Lung (tissue), 12 donors: ENCODE data around the gene SND1. TPM values are rescaled to one million over a fixed set of nuclear protein-coding genes. Genes with fewer than 3 reads are reported as not detected.
"Not testable (repeated sequence)": the region's sequence is repeated elsewhere in the genome, so short reads cannot be mapped to it uniquely, and the experiment has no call there.

Source experiments
- ATAC-seq: fragments of 200-7000 bp; cut with Tn5 transposase; one replicate; pipeline ENCODE4 v1.9.1; 2020; ENCODE audit warnings: moderate number of reproducible peaks; ENCODE audit not compliant: insufficient read depth, low FRiP score
- DNase-seq, 3 donors: peaks; one replicate each; pipeline ENCODE4 v3.0.0-alpha.2; 2013 to 2017
- H3K27ac ChIP-seq, 2 donors: one replicate each; pipeline ENCODE4 v1.5.1; 2013; ENCODE audit warnings: mild to moderate bottlenecking in 2 of 2, moderate library complexity in 2 of 2, control low read depth in 1 of 2, inconsistent platforms in 1 of 2, low read depth in 1 of 2, low read length in 1 of 2
- H3K27me3 ChIP-seq, 3 donors: one replicate each; pipeline ENCODE4 v1.5.1; 2013; ENCODE audit warnings: low read length in 2 of 3; ENCODE audit not compliant: control insufficient read depth in 3 of 3, insufficient read depth in 3 of 3
- H3K36me3 ChIP-seq, 4 donors: one replicate each; pipeline ENCODE4 v1.5.1; 2013; ENCODE audit warnings: low read length in 4 of 4, mild to moderate bottlenecking in 1 of 4, moderate library complexity in 1 of 4; ENCODE audit not compliant: control insufficient read depth in 4 of 4, insufficient read depth in 4 of 4
- H3K4me1 ChIP-seq, 5 donors: one replicate each; pipeline ENCODE4 v1.5.1; 2013; ENCODE audit warnings: low read length in 5 of 5, mild to moderate bottlenecking in 2 of 5, moderate library complexity in 1 of 5; ENCODE audit not compliant: control insufficient read depth in 5 of 5, insufficient read depth in 5 of 5
- H3K4me3 ChIP-seq: one replicate; pipeline ENCODE4 v1.5.1; 2013; ENCODE audit warnings: mild to moderate bottlenecking, control low read depth, moderate library complexity
- H3K9ac ChIP-seq, 2 donors: one replicate each; pipeline ENCODE4 v1.5.1; 2013; ENCODE audit warnings: low read length in 2 of 2, control low read depth in 1 of 2; ENCODE audit not compliant: insufficient read depth in 1 of 2
- H3K9me3 ChIP-seq, 4 donors: one replicate each; pipeline ENCODE4 v1.5.1; 2013; ENCODE audit warnings: low read length in 3 of 4, mild to moderate bottlenecking in 1 of 4, moderate library complexity in 1 of 4; ENCODE audit not compliant: control insufficient read depth in 4 of 4, insufficient read depth in 3 of 4
- CTCF ChIP-seq: IDR thresholded peaks from 2 replicates; pipeline ENCODE4 v1.5.1; 2012; ENCODE audit warnings: mild to moderate bottlenecking; ENCODE audit errors: control extremely low read depth, extremely low read depth
- WGBS, 2 donors: extraction: QIAGEN DNeasy Blood & Tissue Kit; methylation state at CpG; one replicate each; pipeline ENCODE4 v1.1.7; 2013; 5-methylcytosine and 5-hydroxymethylcytosine counted together
- polyA plus RNA-seq, 2 donors: library from polyadenylated mRNA; stranded (reverse); fragments of 200-250 nt; gene quantifications; one replicate each; pipeline ENCODE4 v1.2.1, GENCODE V29; 2013
- total RNA-seq, 2 donors: library from RNA; depleted of rRNA in 1 of 2; stranded (reverse); fragments of >200 nt in 1 of 2; gene quantifications; one replicate each; pipeline ENCODE4 v1.2.1, GENCODE V29; 2014 to 2021
- donor health status: control.
- donor health status: control.
- donor health status: Bipolar disorder and iron deficiency.
- donor health status: healthy.
- donor health status: DM: yes; HTN: yes; CAD: no.

Gene SND1
- total and polyA plus RNA-seq, 4 donors: 94.5 to 210 (median 137) TPM

GRCh38 chr7:128106821-128107220, 454.8 kb downstream of the SND1 start:
- TF ChIP-seq CTCF: no peak
- Histone ChIP-seq H3K4me3 (no peak overlapping the region), H3K27me3 (peaks cover 3 to 39% (median 8%) of the 10 kb centered on the region in 3 donors), H3K27ac (no peak overlapping the region), H3K9me3 (peaks cover 0 to 3% (median 0%) of the 10 kb centered on the region in 4 donors), H3K36me3 (no peaks in the 10 kb centered on the region), H3K9ac (no peak overlapping the region), H3K4me1 (peaks cover 0 to 10% (median 5%) of the 10 kb centered on the region in 5 donors)
- DNase-seq (no peak), ATAC-seq (no peak)
- WGBS, 2 donors: 39 to 59% methylated on average over 1 of the region's 1 CpG

GRCh38 chr7:128107516-128107915, 455.5 kb downstream of the SND1 start:
- H3K27ac ChIP-seq, H3K9ac ChIP-seq, H3K4me1 ChIP-seq, DNase-seq, ATAC-seq, H3K36me3 ChIP-seq, H3K9me3 ChIP-seq, H3K4me3 ChIP-seq: not testable (repeated sequence)
- peaks cover 3 to 39% (median 8%) of the 10 kb centered on the region in 3 donors for H3K27me3 ChIP-seq
- 78 to 87% methylated on average over 11 to 12 of the region's 12 CpGs for WGBS, 2 donors

- H3K9me3 ChIP-seq: peaks cover 0 to 3% (median 0%) of the 10 kb centered on the region in 4 donors
- H3K4me3 ChIP-seq: no peak overlapping the region
- no peak overlapping the region for H3K9ac ChIP-seq
- WGBS, 2 donors: 57 to 75% methylated on average over 3 to 7 of the region's 7 CpGs
- H3K27ac ChIP-seq: no peak overlapping the region
- H3K36me3 ChIP-seq: no peaks in the 10 kb centered on the region
- peaks cover 3 to 36% (median 8%) of the 10 kb centered on the region in 3 donors for H3K27me3 ChIP-seq
- ATAC-seq (no peak), DNase-seq (no peak)
- no peak for TF ChIP-seq CTCF
- H3K4me1 ChIP-seq: peaks cover 0 to 10% (median 5%) of the 10 kb centered on the region in 5 donors
Measured at GRCh38 chr7:128108129-128108528, 456.1 kb downstream of the SND1 start.

- no peak for TF ChIP-seq CTCF
- H3K36me3 ChIP-seq: no peaks in the 10 kb centered on the region
- ATAC-seq (no peak), DNase-seq (no peak)
- H3K9me3 ChIP-seq: peaks cover 0 to 3% (median 0%) of the 10 kb centered on the region in 4 donors
- no peak overlapping the region for H3K4me3 ChIP-seq
- H3K27ac ChIP-seq: no peak overlapping the region
- 40 to 57% methylated on average over 11 of the region's 11 CpGs for WGBS, 2 donors
- peaks cover 3 to 29% (median 8%) of the 10 kb centered on the region in 3 donors for H3K27me3 ChIP-seq
- no peak overlapping the region for H3K9ac ChIP-seq
- H3K4me1 ChIP-seq: peaks cover 0 to 6% (median 3%) of the 10 kb centered on the region in 5 donors
Measured at GRCh38 chr7:128108641-128109423, 456.8 kb downstream of the SND1 start.

- not testable (repeated sequence) for ATAC-seq, H3K27ac ChIP-seq
Measured at GRCh38 chr7:128109424-128109969, 457.5 kb downstream of the SND1 start.

More at GRCh38 chr7:128109424-128109969, 457.5 kb downstream of the SND1 start:
- DNase-seq, H3K9me3 ChIP-seq, H3K4me1 ChIP-seq, H3K9ac ChIP-seq, H3K4me3 ChIP-seq, H3K36me3 ChIP-seq: not testable (repeated sequence)
- H3K27me3 ChIP-seq: peaks cover 3 to 26% (median 6%) of the 10 kb centered on the region in 3 donors
- WGBS, 2 donors: 64 to 74% methylated on average over 12 of the region's 12 CpGs
